OCI-LY7 (cell line): ENCODE data around the gene EGFR.

Experiments used
- EZH2phosphoT487 ChIP-seq: fragments of 200-600 bp; sonication (generic); IDR thresholded peaks from 2 replicates; pipeline ENCODE4 v1.6.1; 2018; ENCODE audit warnings: low read depth, borderline replicate concordance, mild to moderate bottlenecking, mixed run types, antibody characterized with exemption, low read length, moderate library complexity, mixed read lengths
- TF ChIP-seq, protein P1 (sequence below): fragments of 200-600 bp; sonication (generic); conservative IDR thresholded peaks from 2 replicates; pipeline ENCODE4 v1.5.1; 2014; ENCODE audit warnings: mild to moderate bottlenecking, antibody characterized with exemption, low read length, moderate library complexity, mixed read lengths

GRCh38 chr7:55065079-55065478 lies 46.3 kb downstream of the EGFR start:
- TF ChIP-seq, protein P1, sequence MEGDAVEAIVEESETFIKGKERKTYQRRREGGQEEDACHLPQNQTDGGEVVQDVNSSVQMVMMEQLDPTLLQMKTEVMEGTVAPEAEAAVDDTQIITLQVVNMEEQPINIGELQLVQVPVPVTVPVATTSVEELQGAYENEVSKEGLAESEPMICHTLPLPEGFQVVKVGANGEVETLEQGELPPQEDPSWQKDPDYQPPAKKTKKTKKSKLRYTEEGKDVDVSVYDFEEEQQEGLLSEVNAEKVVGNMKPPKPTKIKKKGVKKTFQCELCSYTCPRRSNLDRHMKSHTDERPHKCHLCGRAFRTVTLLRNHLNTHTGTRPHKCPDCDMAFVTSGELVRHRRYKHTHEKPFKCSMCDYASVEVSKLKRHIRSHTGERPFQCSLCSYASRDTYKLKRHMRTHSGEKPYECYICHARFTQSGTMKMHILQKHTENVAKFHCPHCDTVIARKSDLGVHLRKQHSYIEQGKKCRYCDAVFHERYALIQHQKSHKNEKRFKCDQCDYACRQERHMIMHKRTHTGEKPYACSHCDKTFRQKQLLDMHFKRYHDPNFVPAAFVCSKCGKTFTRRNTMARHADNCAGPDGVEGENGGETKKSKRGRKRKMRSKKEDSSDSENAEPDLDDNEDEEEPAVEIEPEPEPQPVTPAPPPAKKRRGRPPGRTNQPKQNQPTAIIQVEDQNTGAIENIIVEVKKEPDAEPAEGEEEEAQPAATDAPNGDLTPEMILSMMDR = no peak
- TF ChIP-seq EZH2phosphoT487 = no peak
